Vein endothelial cell (primary cell): ENCODE results near the gene PCLAF. TPM values are rescaled to one million over a fixed set of nuclear protein-coding genes. Genes with fewer than 3 reads are reported as not detected.

ENCODE experiments used
- small RNA-seq: library from RNA; depleted of rRNA; stranded (forward); fragments of <200 nt; gene quantifications from one replicate; pipeline ENCODE3, GENCODE V24; 2012
- total RNA-seq: library from RNA; depleted of rRNA; stranded (reverse); fragments of >200 nt; gene quantifications from 2 replicates; pipeline ENCODE4 v1.2.3, GENCODE V29; 2012

PCLAF gene
- 28.7 and 29.4 TPM in 2 replicates for total RNA-seq

GRCh38 chr15:64381000-64381751 is at the start of gene PCLAF:
PCLAF (minus strand) TSS chr15:64381441; CDS start chr15:64381371, 70 bp downstream.

GRCh38 chr15:64387562-64388168 is 6.4 kb upstream of the PCLAF start, which contains the start of gene TRIP4:
TRIP4 (plus strand) TSS chr15:64387836; CDS start chr15:64387864, 28 bp downstream.

GRCh38 chr15:64355944-64356709 is 25.1 kb downstream of the PCLAF start, which contains the start of gene CSNK1G1:
CSNK1G1 (minus strand) TSS chr15:64356173; CDS start chr15:64300499, 55,674 bp downstream.

Small RNA genes within 50 kb of the gene (small RNA-seq; reads per million reads assigned to genes)
- gene RF00554, result not detected

Other genes with a start within 250 kb of the PCLAF start
- under 0.01 and 0.57 TPM in 2 replicates for gene SNX22, start 229.7 kb downstream of the PCLAF start, total RNA-seq
- 727 and 770 TPM in 2 replicates for gene PPIB, start 218.4 kb downstream of the PCLAF start, total RNA-seq
- gene CSNK1G1, start 25.3 kb downstream of the PCLAF start, total RNA-seq, result 36.9 and 39.8 TPM in 2 replicates
- gene TRIP4, start 6.4 kb upstream of the PCLAF start, total RNA-seq, result 13.1 and 13.4 TPM in 2 replicates
- 44.7 and 46.9 TPM in 2 replicates for gene ZNF609, start 79.1 kb upstream of the PCLAF start, total RNA-seq